K562 (cell line): ENCODE results near the gene TTLL8. TPM values are rescaled to one million over a fixed set of nuclear protein-coding genes. Genes with fewer than 3 reads are reported as not detected.

Experiments used
- ELF4 ChIP-seq: fragments of 450-650 bp; formaldehyde crosslinking; IDR thresholded peaks from 2 replicates; pipeline ENCODE4 v1.4.0; 2022; ENCODE audit warnings: missing genetic modification characterization
- GATAD2A ChIP-seq: fragments of 450-650 bp; IDR thresholded peaks from 2 replicates; pipeline ENCODE4 v1.6.1; 2017
- HMG20B ChIP-seq: fragments of 250-450 bp; sonication (Bioruptor Pico); IDR thresholded peaks from 2 replicates; pipeline ENCODE4 v1.5.0; 2021; ENCODE audit warnings: mild to moderate bottlenecking
- KLF16 ChIP-seq: IDR thresholded peaks from 2 replicates; pipeline ENCODE4 v1.6.1; 2016; ENCODE audit warnings: antibody characterized with exemption
- NRF1 ChIP-seq, 2 experiments: fragments of 450-650 bp; IDR thresholded peaks in 1 of 2; conservative IDR thresholded peaks in 1 of 2; 2 replicates each; pipeline ENCODE4 v1.6.1; 2014; ENCODE audit warnings: mild to moderate bottlenecking in 2 of 2
- PTBP1 ChIP-seq: fragments of 200-400 bp; formaldehyde crosslinking; IDR thresholded peaks from 2 replicates; pipeline ENCODE4 v1.6.1; 2017; ENCODE audit warnings: low read depth, low read length
- RB1 ChIP-seq: fragments of 450-650 bp; IDR thresholded peaks from 2 replicates; pipeline ENCODE4 v1.6.1; 2017; ENCODE audit warnings: low read depth, mild to moderate bottlenecking
- SRSF7 ChIP-seq: fragments of 200-400 bp; formaldehyde crosslinking; optimal IDR thresholded peaks from 2 replicates; pipeline ENCODE3; 2017; ENCODE audit warnings: mild to moderate bottlenecking, low read depth, low read length
- polyA plus RNA-seq, 8 experiments: library from polyadenylated mRNA; depleted of rRNA in 4 of 8; stranded (reverse) in 5 of 8; unstranded in 3 of 8; fragments of >200 nt; fragmentation: Nextera tagmentation in 2 of 8; fragmentation: Illumina TruSeq in 1 of 8; extraction: Ambion mirVana in 2 of 8; extraction: Trizol in 1 of 8; gene quantifications; 2 replicates each; pipeline versions ENCODE4 v1.2.1 to v1.2.3, GENCODE V29; 2011 to 2014; ENCODE audit warnings: inconsistent platforms in 1 of 8, missing spikeins in 1 of 8
- total RNA-seq, 7 experiments: library from RNA; depleted of rRNA in 6 of 7; stranded (reverse); fragments of >200 nt in 6 of 7; fragmentation: Illumina TruSeq in 2 of 7; extraction: Trizol in 2 of 7; gene quantifications; 2 replicates each; pipeline versions ENCODE4 v1.2.1 to v1.2.3, GENCODE V29; 2011 to 2021; ENCODE audit warnings: low replicate concordance in 1 of 7
- TF ChIP-seq, protein P1 (sequence below): sonication (generic); formaldehyde crosslinking; IDR thresholded peaks from 2 replicates; pipeline ENCODE4 v1.8.0; 2022; ENCODE audit warnings: mild to moderate bottlenecking, missing genetic modification reagents
- TF ChIP-seq, protein P2 (sequence below): sonication (generic); formaldehyde crosslinking; IDR thresholded peaks from 2 replicates; pipeline ENCODE4 v1.8.1; 2023; ENCODE audit warnings: mild to moderate bottlenecking, missing genetic modification reagents

TTLL8 gene
- total and polyA plus RNA-seq, 9 of the 15 experiments (the other 6 are each of a cell fraction or from before 2014, with no cell fraction given): not detected

DNA sequence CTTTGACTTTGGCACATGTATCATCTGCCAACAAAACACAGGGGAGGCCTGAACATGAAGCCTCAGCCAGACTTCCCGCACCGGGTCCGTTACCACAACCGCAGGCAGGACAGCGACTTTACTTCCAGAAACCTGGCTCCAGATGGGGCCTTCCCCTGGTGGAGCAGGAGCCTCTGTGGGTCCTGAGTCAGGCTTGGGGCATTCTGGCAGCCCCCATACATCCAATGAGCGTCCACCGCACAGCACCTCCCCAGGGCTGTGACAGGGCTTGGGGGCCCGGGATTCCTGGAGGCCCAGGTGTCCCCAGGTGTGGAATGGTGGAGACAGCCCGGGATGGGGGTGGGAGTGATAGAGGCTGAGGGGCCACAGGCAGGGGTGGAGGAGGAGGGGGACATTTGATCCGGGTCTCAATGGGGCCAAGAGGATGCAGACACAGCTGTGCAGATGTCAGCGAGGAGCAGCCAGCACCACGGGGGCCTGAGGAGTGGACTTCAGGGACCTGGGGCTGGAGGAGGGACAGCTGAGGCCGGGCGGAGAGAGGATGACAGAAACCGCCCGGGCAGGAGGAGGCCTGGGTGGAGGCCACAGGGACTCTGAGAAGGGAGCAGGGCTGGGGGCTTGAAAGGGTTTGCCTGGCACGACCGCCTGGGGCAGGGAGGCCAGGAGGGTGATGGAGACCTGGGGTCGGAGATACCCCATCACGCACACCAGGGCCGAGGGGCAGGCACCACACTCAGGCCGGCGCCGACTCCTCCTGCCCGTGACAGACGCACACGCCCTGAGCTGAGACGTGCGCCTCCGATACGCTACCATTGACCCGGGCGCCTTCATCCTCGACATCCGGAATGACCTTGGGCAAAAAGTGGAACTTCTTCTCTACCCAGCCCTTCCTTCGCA is 8.6 kb downstream of the TTLL8 start (continued):
- TF ChIP-seq, protein P1, sequence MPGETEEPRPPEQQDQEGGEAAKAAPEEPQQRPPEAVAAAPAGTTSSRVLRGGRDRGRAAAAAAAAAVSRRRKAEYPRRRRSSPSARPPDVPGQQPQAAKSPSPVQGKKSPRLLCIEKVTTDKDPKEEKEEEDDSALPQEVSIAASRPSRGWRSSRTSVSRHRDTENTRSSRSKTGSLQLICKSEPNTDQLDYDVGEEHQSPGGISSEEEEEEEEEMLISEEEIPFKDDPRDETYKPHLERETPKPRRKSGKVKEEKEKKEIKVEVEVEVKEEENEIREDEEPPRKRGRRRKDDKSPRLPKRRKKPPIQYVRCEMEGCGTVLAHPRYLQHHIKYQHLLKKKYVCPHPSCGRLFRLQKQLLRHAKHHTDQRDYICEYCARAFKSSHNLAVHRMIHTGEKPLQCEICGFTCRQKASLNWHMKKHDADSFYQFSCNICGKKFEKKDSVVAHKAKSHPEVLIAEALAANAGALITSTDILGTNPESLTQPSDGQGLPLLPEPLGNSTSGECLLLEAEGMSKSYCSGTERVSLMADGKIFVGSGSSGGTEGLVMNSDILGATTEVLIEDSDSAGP: no peak
- TF ChIP-seq ELF4 (CRISPR knock-in tag): no peak
- no peak for TF ChIP-seq RB1
- TF ChIP-seq SRSF7: no peak
- no peak for TF ChIP-seq HMG20B (CRISPR knock-in tag)
- no peak for TF ChIP-seq GATAD2A
- no peak for TF ChIP-seq NRF1 (conservative IDR thresholded peaks at IDR 0.05 in 1 of 2, IDR thresholded peaks at IDR 0.05 in 1 of 2)
- no peak for TF ChIP-seq KLF16
- TF ChIP-seq, protein P2, sequence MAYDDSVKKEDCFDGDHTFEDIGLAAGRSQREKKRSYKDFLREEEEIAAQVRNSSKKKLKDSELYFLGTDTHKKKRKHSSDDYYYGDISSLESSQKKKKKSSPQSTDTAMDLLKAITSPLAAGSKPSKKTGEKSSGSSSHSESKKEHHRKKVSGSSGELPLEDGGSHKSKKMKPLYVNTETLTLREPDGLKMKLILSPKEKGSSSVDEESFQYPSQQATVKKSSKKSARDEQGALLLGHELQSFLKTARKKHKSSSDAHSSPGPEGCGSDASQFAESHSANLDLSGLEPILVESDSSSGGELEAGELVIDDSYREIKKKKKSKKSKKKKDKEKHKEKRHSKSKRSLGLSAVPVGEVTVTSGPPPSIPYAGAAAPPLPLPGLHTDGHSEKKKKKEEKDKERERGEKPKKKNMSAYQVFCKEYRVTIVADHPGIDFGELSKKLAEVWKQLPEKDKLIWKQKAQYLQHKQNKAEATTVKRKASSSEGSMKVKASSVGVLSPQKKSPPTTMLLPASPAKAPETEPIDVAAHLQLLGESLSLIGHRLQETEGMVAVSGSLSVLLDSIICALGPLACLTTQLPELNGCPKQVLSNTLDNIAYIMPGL (CRISPR knock-in tag): no peak
- no peak for TF ChIP-seq PTBP1
